Colonic mucosa (tissue), 4 donors: Measurements from ENCODE around the gene HDAC4. TPM values are rescaled to one million over a fixed set of nuclear protein-coding genes. Genes with fewer than 3 reads are reported as not detected.

Experiments
- DNase-seq: peaks from one replicate; pipeline ENCODE4 v3.0.0-alpha.2; 2020
- H3K27ac ChIP-seq: fragments of 200-600 bp; one replicate; pipeline ENCODE4 v1.8.0; 2021
- H3K27me3 ChIP-seq: fragments of 200-600 bp; one replicate; pipeline ENCODE4 v1.8.0; 2021
- H3K36me3 ChIP-seq: fragments of 200-600 bp; one replicate; pipeline ENCODE4 v1.8.0; 2021
- H3K4me1 ChIP-seq: fragments of 200-600 bp; one replicate; pipeline ENCODE4 v1.8.0; 2021; ENCODE audit warnings: mild to moderate bottlenecking
- H3K4me3 ChIP-seq: fragments of 200-600 bp; one replicate; pipeline ENCODE4 v1.8.0; 2021
- H3K9ac ChIP-seq, 2 donors: one replicate each; pipeline ENCODE4 v1.7.0; 2013; ENCODE audit warnings: control low read depth in 2 of 2, low read depth in 2 of 2, low read length in 2 of 2
- H3K9me3 ChIP-seq: fragments of 200-600 bp; one replicate; pipeline ENCODE4 v1.8.0; 2021
- intact Hi-C: fragments of 100-400 bp; cut with DNase I; formaldehyde crosslinking; loops from one replicate; pipeline ENCODE4 v1.14.1; 2022
- total RNA-seq, 2 donors: library from RNA; stranded (reverse); fragmentation: NEBNext Ultra II Directional in 1 of 2; extraction: Animal tissue kit (Norgen Biotek cat#: 25700) in 1 of 2; gene quantifications; one replicate each; pipeline ENCODE4 v1.2.1, GENCODE V29; 2021
- TF ChIP-seq, protein P1 (sequence below): fragments of 200-600 bp; IDR thresholded peaks from one replicate; pipeline ENCODE4 v1.8.0; 2022; ENCODE audit warnings: antibody characterized with exemption, mild to moderate bottlenecking
- donor health status: healthy.
- donor health status: DM: no; HTN: no; CAD: no.
- donor health status: DM: no; HTN: no; CAD: no.

HDAC4 gene
- total RNA-seq, 2 donors from 2014 or later = 35.3 to 46.8 TPM

GRCh38 chr2:239326831-239327535, 73.8 kb downstream of the HDAC4 start:
- DNase-seq = peak; percentile 20
- TF ChIP-seq, protein P1, sequence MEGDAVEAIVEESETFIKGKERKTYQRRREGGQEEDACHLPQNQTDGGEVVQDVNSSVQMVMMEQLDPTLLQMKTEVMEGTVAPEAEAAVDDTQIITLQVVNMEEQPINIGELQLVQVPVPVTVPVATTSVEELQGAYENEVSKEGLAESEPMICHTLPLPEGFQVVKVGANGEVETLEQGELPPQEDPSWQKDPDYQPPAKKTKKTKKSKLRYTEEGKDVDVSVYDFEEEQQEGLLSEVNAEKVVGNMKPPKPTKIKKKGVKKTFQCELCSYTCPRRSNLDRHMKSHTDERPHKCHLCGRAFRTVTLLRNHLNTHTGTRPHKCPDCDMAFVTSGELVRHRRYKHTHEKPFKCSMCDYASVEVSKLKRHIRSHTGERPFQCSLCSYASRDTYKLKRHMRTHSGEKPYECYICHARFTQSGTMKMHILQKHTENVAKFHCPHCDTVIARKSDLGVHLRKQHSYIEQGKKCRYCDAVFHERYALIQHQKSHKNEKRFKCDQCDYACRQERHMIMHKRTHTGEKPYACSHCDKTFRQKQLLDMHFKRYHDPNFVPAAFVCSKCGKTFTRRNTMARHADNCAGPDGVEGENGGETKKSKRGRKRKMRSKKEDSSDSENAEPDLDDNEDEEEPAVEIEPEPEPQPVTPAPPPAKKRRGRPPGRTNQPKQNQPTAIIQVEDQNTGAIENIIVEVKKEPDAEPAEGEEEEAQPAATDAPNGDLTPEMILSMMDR = no peak

GRCh38 chr2:239324456-239324855, 76.4 kb downstream of the HDAC4 start:
- Histone ChIP-seq H3K36me3 (no peaks in the 10 kb centered on the region), H3K9me3 (no peaks in the 10 kb centered on the region), H3K4me1 (peaks cover 7% of the 10 kb centered on the region), H3K27ac (no peak overlapping the region), H3K4me3 (no peak overlapping the region), H3K27me3 (no peaks in the 10 kb centered on the region), H3K9ac (no peak overlapping the region)
- TF ChIP-seq, protein P1 = no peak
- no peak for DNase-seq
- intact Hi-C loops = no loop called here

More at GRCh38 chr2:239326831-239327535, 73.8 kb downstream of the HDAC4 start:
- Histone ChIP-seq H3K27me3 (no peaks in the 10 kb centered on the region), H3K4me3 (no peak overlapping the region), H3K9me3 (no peaks in the 10 kb centered on the region), H3K4me1 (peaks cover 7% of the 10 kb centered on the region), H3K36me3 (no peaks in the 10 kb centered on the region), H3K27ac (peak overlapping the region; percentile 45), H3K9ac (peak overlapping the region in 1 of 2 donors; percentile 61)
- intact Hi-C loops = no loop called here

GRCh38 chr2:239323447-239323846, 77.4 kb downstream of the HDAC4 start:
- H3K4me1 ChIP-seq = peaks cover 7% of the 10 kb centered on the region
- TF ChIP-seq, protein P1 = no peak
- DNase-seq = peak; percentile 68
- H3K27me3 ChIP-seq = no peaks in the 10 kb centered on the region
- intact Hi-C loops = no loop called here
- H3K9ac ChIP-seq = no peak overlapping the region
- H3K9me3 ChIP-seq = no peaks in the 10 kb centered on the region
- H3K4me3 ChIP-seq = no peak overlapping the region
- H3K27ac ChIP-seq = no peak overlapping the region
- H3K36me3 ChIP-seq = no peaks in the 10 kb centered on the region

DNA sequence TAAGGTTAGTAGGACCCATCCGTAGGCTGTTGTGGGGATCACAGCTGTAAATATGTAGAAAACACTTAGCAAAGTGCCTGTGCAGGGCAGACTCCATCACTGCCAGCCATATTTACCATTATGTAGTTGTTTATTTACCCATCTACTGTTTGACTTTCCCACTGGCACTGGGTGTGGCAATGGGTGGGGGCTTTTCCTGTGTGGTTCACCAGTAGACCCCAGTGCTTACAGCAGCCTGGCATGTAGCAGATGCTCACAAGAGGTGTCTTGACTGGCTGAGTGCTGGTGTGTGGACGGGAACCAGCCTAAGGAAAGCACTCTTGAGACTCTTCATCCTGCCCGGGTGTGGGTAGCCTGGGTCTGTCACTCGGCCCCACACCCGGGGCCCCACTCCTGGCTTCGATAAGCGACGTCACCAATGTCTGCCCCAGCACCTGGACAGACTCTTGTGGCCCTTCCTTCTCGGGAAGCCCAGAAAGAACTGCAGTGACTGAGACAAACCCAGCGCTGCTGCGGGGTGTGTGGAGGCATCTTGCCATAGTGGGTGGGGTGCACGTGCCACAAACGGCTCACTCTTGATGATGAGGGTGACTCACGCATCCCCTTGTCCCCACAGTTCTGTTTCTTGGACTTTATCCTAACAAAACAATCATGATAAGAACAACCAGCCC, 78.3 kb downstream of the HDAC4 start:
- Histone ChIP-seq H3K36me3 (no peaks in the 10 kb centered on the region), H3K27me3 (no peaks in the 10 kb centered on the region), H3K4me1 (peaks cover 7% of the 10 kb centered on the region), H3K4me3 (no peak overlapping the region), H3K27ac (no peak overlapping the region), H3K9me3 (no peaks in the 10 kb centered on the region), H3K9ac (peak overlapping the region in 1 of 2 donors; percentile 6)
- TF ChIP-seq, protein P1 = no peak
- peak; percentile 70 for DNase-seq
- intact Hi-C loops = no loop called here

DNA sequence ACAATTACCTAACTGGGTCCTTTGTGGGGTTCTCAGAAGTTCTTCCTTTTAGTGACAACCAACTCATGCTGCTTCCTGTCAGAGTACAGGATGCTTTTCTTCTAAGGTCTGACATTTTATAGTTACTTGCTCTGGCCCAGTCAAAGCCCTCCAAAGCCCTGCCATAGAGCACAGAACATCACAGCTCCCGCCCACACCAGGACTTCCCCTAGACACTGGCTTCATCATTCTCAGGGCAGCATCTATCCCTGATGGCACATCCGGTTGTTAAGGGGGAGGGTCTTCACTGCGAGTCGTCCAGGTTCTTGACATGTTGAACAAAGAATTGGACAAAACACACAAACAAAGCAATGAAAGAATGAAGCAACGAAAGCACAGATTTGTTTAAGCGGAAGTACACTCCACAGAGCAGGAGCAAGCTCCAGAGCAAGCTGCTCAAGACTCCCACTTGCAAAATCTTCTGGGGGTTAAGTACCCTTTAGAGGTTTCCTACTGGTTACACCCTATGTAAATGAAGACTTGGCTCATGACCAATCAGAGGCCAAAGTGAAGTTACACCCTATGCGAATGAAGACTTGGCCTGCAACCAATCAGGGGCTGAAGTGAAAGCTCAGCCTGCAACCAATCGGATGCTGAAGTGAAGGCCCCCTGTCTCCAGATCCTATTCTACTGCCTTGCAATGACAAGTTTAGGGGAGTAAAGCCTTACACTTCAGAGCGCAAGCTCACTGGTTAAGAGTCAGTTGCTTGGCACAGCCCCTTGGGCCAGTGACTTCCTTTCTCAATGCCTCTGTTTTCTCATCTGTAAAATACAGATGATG, 79.0 kb downstream of the HDAC4 start:
- no peak overlapping the region for H3K27ac ChIP-seq
- H3K9ac ChIP-seq = no peak overlapping the region
- no peak overlapping the region for H3K4me3 ChIP-seq
- no peak for DNase-seq
- intact Hi-C loops = no loop called here
- no peaks in the 10 kb centered on the region for H3K9me3 ChIP-seq
- no peaks in the 10 kb centered on the region for H3K36me3 ChIP-seq
- H3K27me3 ChIP-seq = no peaks in the 10 kb centered on the region
- peaks cover 7% of the 10 kb centered on the region for H3K4me1 ChIP-seq
- TF ChIP-seq, protein P1 = no peak
